T-helper 2 cell (primary cell): ENCODE data around the gene PRM3.

Experiments used
- DNase-seq, 5 experiments: peaks; one replicate each; pipeline versions ENCODE4 v3.0.0 to v3.0.0-alpha.2; 2012 to 2022

PRM3 gene

GRCh38 chr16:11224894-11225676 lies 48.3 kb downstream of the PRM3 start:
- peak; percentile 54 to 94 (median 68) for DNase-seq

GRCh38 chr16:11224096-11224893 lies 49.1 kb downstream of the PRM3 start:
- peak; percentile 19 to 86 (median 35) for DNase-seq
